ENCODE measurements around the gene HERC4. TPM values are rescaled to one million over a fixed set of nuclear protein-coding genes. Genes with fewer than 3 reads are reported as not detected.

HERC4 gene
- total and polyA plus RNA-seq, 4 donors, result 7.3 to 53.2 (median 16.0) TPM

GRCh38 chr10:67976292-67977245, 98.5 kb downstream of the HERC4 start (continued):
- TF ChIP-seq, protein P1, sequence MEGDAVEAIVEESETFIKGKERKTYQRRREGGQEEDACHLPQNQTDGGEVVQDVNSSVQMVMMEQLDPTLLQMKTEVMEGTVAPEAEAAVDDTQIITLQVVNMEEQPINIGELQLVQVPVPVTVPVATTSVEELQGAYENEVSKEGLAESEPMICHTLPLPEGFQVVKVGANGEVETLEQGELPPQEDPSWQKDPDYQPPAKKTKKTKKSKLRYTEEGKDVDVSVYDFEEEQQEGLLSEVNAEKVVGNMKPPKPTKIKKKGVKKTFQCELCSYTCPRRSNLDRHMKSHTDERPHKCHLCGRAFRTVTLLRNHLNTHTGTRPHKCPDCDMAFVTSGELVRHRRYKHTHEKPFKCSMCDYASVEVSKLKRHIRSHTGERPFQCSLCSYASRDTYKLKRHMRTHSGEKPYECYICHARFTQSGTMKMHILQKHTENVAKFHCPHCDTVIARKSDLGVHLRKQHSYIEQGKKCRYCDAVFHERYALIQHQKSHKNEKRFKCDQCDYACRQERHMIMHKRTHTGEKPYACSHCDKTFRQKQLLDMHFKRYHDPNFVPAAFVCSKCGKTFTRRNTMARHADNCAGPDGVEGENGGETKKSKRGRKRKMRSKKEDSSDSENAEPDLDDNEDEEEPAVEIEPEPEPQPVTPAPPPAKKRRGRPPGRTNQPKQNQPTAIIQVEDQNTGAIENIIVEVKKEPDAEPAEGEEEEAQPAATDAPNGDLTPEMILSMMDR (IDR thresholded peaks at IDR 0.05; ENCODE audit: low read depth, low read length, missing input control), result no peak

DNA sequence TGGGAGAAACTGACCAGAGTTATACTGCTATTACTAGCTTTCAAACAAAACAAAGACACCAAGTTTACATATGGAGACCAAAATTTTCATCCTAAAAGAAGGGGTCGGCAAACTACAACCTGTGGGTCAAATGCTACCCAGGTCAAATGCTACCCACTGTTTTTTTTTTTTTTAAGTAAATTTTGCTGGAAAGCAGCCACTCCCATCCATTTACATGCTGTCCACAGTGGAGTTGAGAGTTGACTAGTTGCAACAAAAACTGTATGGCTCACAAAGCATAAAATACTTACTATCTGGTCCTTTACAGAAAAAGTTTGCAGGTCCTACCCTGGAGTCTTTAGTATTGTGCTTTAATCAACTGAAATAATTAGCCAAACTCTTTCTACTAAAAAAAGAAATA, 99.2 kb downstream of the HERC4 start:
- no peaks in the 10 kb centered on the region for H3K27me3 ChIP-seq (ENCODE audit: control insufficient read depth in 4 of 4, insufficient read depth in 4 of 4, low read length in 3 of 4)
- H3K36me3 ChIP-seq (ENCODE audit: control insufficient read depth in 4 of 4, insufficient read depth in 3 of 4, low read depth in 1 of 4, low read length in 3 of 4), result peaks cover 6 to 21% (median 12%) of the 10 kb centered on the region in 4 donors
- no peak overlapping the region for H3K27ac ChIP-seq (ENCODE audit: low read depth in 1 of 2, low read length in 2 of 2)
- no peak overlapping the region for H3K4me3 ChIP-seq (ENCODE audit: low read depth in 1 of 3, low read length in 3 of 3)
- peaks cover 3 to 13% (median 8%) of the 10 kb centered on the region in 4 donors for H3K4me1 ChIP-seq (ENCODE audit: control insufficient read depth in 4 of 4, insufficient read depth in 4 of 4, low read length in 3 of 4)
- TF ChIP-seq, protein P1 (IDR thresholded peaks at IDR 0.05; ENCODE audit: low read depth, low read length, missing input control), result no peak
- WGBS, result 83% methylated on average over 1 of the region's 1 CpG
- DNase-seq (ENCODE audit: low spot score), result no peak
- no peak overlapping the region for H3K9ac ChIP-seq (ENCODE audit: low read depth in 1 of 2, low read length in 2 of 2)
- H3K9me3 ChIP-seq (ENCODE audit: control insufficient read depth in 4 of 4, low read length in 3 of 4), result peaks cover 0 to 2% (median 0%) of the 10 kb centered on the region in 4 donors

GRCh38 chr10:67971311-67971710, 103.8 kb downstream of the HERC4 start:
- Histone ChIP-seq H3K36me3 (ENCODE audit: control insufficient read depth in 4 of 4, insufficient read depth in 3 of 4, low read depth in 1 of 4, low read length in 3 of 4) (peaks cover 2 to 12% (median 7%) of the 10 kb centered on the region in 4 donors), H3K27me3 (ENCODE audit: control insufficient read depth in 4 of 4, insufficient read depth in 4 of 4, low read length in 3 of 4) (no peaks in the 10 kb centered on the region), H3K4me1 (ENCODE audit: control insufficient read depth in 4 of 4, insufficient read depth in 4 of 4, low read length in 3 of 4) (peaks cover 0 to under 1% (median 0%) of the 10 kb centered on the region in 4 donors), H3K27ac (ENCODE audit: low read depth in 1 of 2, low read length in 2 of 2) (no peak overlapping the region), H3K4me3 (ENCODE audit: low read depth in 1 of 3, low read length in 3 of 3) (no peak overlapping the region), H3K9ac (ENCODE audit: low read depth in 1 of 2, low read length in 2 of 2) (no peak overlapping the region), H3K9me3 (ENCODE audit: control insufficient read depth in 4 of 4, low read length in 3 of 4) (peaks cover 0 to 2% (median 0%) of the 10 kb centered on the region in 4 donors)
- DNase-seq (ENCODE audit: low spot score), result no peak
- no peak for TF ChIP-seq RAD21 (IDR thresholded peaks at IDR 0.05)
- 98% methylated on average over 1 of the region's 1 CpG for WGBS

GRCh38 chr10:67969875-67970274, 105.2 kb downstream of the HERC4 start:
- peaks cover 2 to 15% (median 12%) of the 10 kb centered on the region in 4 donors for H3K36me3 ChIP-seq (ENCODE audit: control insufficient read depth in 4 of 4, insufficient read depth in 3 of 4, low read depth in 1 of 4, low read length in 3 of 4)
- DNase-seq (ENCODE audit: low spot score), result no peak
- no peaks in the 10 kb centered on the region for H3K27me3 ChIP-seq (ENCODE audit: control insufficient read depth in 4 of 4, insufficient read depth in 4 of 4, low read length in 3 of 4)
- H3K27ac ChIP-seq (ENCODE audit: low read depth in 1 of 2, low read length in 2 of 2), result no peak overlapping the region
- no peaks in the 10 kb centered on the region for H3K4me1 ChIP-seq (ENCODE audit: control insufficient read depth in 4 of 4, insufficient read depth in 4 of 4, low read length in 3 of 4)
- H3K9me3 ChIP-seq (ENCODE audit: control insufficient read depth in 4 of 4, low read length in 3 of 4), result peaks cover 0 to 2% (median 0%) of the 10 kb centered on the region in 4 donors
- no peak overlapping the region for H3K4me3 ChIP-seq (ENCODE audit: low read depth in 1 of 3, low read length in 3 of 3)
- H3K9ac ChIP-seq (ENCODE audit: low read depth in 1 of 2, low read length in 2 of 2), result no peak overlapping the region
- TF ChIP-seq FOXA2 (IDR thresholded peaks at IDR 0.05), result no peak
- TF ChIP-seq SP1 (IDR thresholded peaks at IDR 0.05), result no peak
- no peak for TF ChIP-seq JUND (IDR thresholded peaks at IDR 0.05)
- TF ChIP-seq GABPA (IDR thresholded peaks at IDR 0.05 in 1 of 2, conservative IDR thresholded peaks at IDR 0.05 in 1 of 2), result no peak
- TF ChIP-seq, protein P1 (IDR thresholded peaks at IDR 0.05; ENCODE audit: low read depth, low read length, missing input control), result no peak
- TF ChIP-seq HNF4G (IDR thresholded peaks at IDR 0.05), result no peak
- TF ChIP-seq NR2F2 (IDR thresholded peaks at IDR 0.05), result no peak
- TF ChIP-seq HNF4A (conservative IDR thresholded peaks at IDR 0.05), result no peak
- no peak for TF ChIP-seq EGR1 (IDR thresholded peaks at IDR 0.05; ENCODE audit: low read depth in 2 of 2)
- TF ChIP-seq FOXA1 (IDR thresholded peaks at IDR 0.05), result no peak
- TF ChIP-seq, protein P2, sequence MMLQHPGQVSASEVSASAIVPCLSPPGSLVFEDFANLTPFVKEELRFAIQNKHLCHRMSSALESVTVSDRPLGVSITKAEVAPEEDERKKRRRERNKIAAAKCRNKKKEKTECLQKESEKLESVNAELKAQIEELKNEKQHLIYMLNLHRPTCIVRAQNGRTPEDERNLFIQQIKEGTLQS (IDR thresholded peaks at IDR 0.05), result no peak
- TF ChIP-seq, protein P3, sequence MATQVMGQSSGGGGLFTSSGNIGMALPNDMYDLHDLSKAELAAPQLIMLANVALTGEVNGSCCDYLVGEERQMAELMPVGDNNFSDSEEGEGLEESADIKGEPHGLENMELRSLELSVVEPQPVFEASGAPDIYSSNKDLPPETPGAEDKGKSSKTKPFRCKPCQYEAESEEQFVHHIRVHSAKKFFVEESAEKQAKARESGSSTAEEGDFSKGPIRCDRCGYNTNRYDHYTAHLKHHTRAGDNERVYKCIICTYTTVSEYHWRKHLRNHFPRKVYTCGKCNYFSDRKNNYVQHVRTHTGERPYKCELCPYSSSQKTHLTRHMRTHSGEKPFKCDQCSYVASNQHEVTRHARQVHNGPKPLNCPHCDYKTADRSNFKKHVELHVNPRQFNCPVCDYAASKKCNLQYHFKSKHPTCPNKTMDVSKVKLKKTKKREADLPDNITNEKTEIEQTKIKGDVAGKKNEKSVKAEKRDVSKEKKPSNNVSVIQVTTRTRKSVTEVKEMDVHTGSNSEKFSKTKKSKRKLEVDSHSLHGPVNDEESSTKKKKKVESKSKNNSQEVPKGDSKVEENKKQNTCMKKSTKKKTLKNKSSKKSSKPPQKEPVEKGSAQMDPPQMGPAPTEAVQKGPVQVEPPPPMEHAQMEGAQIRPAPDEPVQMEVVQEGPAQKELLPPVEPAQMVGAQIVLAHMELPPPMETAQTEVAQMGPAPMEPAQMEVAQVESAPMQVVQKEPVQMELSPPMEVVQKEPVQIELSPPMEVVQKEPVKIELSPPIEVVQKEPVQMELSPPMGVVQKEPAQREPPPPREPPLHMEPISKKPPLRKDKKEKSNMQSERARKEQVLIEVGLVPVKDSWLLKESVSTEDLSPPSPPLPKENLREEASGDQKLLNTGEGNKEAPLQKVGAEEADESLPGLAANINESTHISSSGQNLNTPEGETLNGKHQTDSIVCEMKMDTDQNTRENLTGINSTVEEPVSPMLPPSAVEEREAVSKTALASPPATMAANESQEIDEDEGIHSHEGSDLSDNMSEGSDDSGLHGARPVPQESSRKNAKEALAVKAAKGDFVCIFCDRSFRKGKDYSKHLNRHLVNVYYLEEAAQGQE (IDR thresholded peaks at IDR 0.05), result no peak
- no peak for TF ChIP-seq TAF1 (conservative IDR thresholded peaks at IDR 0.05)
